NCI-H524 (cell line): Measurements from ENCODE around the gene SDR42E2.
"Not testable (repeated sequence)": the region's sequence is repeated elsewhere in the genome, so short reads cannot be mapped to it uniquely, and the experiment has no call there.

Experiments used
- DNase-seq, 2 experiments: peaks; one replicate each; lab custom pipeline; 2025; lab: John Stamatoyannopoulos, UW

The SDR42E2 gene

GRCh38 chr16:22162656-22163009 lies 327 bp downstream of the SDR42E2 start:
- DNase-seq: no peak

- DNase-seq: no peak
Measured at GRCh38 chr16:22163806-22164205, 1.5 kb downstream of the SDR42E2 start.

GRCh38 chr16:22164482-22164881 lies 2.2 kb downstream of the SDR42E2 start:
- no peak for DNase-seq

- DNase-seq: no peak
Measured at GRCh38 chr16:22165508-22166285, 3.4 kb downstream of the SDR42E2 start.

GRCh38 chr16:22171953-22172352 lies 9.6 kb downstream of the SDR42E2 start:
- no peak for DNase-seq

- DNase-seq: not testable (repeated sequence)
Measured at GRCh38 chr16:22172642-22173041, 10.3 kb downstream of the SDR42E2 start.

- DNase-seq: peak in 1 of 2 experiments; percentile 28
Measured at GRCh38 chr16:22174642-22175041, 12.3 kb downstream of the SDR42E2 start.

GRCh38 chr16:22177968-22178930 lies 15.9 kb downstream of the SDR42E2 start:
- no peak for DNase-seq

- no peak for DNase-seq
Measured at GRCh38 chr16:22181426-22181825, 19.1 kb downstream of the SDR42E2 start.

- peak in 1 of 2 experiments; percentile 32 for DNase-seq
Measured at GRCh38 chr16:22181843-22182242, 19.5 kb downstream of the SDR42E2 start.

GRCh38 chr16:22183335-22183734 lies 21.0 kb downstream of the SDR42E2 start:
- no peak for DNase-seq

- peak in 1 of 2 experiments; percentile 53 for DNase-seq
Measured at GRCh38 chr16:22183901-22184614, 21.8 kb downstream of the SDR42E2 start.

GRCh38 chr16:22184615-22184968 lies 22.3 kb downstream of the SDR42E2 start:
- DNase-seq: no peak

GRCh38 chr16:22186517-22186916 lies 24.2 kb downstream of the SDR42E2 start:
- DNase-seq: peak in 1 of 2 experiments; percentile 24

GRCh38 chr16:22188267-22188594 lies 25.9 kb downstream of the SDR42E2 start:
- DNase-seq: no peak

- DNase-seq: peak; percentile 52 to 78
Measured at GRCh38 chr16:22188595-22189442, 26.5 kb downstream of the SDR42E2 start.

GRCh38 chr16:22189473-22190080 lies 27.3 kb downstream of the SDR42E2 start:
- peak; percentile 74 to 88 for DNase-seq

- DNase-seq: peak; percentile 100
Measured at GRCh38 chr16:22190081-22190775, 27.9 kb downstream of the SDR42E2 start.

- peak; percentile 100 for DNase-seq
Measured at GRCh38 chr16:22190776-22191531, 28.6 kb downstream of the SDR42E2 start.
